ENCODE results near the gene HAND1.

HAND1 gene

GRCh38 chr5:154505567-154505966 lies 27.5 kb upstream of the HAND1 start:
- no peak for DNase-seq

- no peak for DNase-seq
Observed at GRCh38 chr5:154503698-154504039, 25.6 kb upstream of the HAND1 start.

DNA sequence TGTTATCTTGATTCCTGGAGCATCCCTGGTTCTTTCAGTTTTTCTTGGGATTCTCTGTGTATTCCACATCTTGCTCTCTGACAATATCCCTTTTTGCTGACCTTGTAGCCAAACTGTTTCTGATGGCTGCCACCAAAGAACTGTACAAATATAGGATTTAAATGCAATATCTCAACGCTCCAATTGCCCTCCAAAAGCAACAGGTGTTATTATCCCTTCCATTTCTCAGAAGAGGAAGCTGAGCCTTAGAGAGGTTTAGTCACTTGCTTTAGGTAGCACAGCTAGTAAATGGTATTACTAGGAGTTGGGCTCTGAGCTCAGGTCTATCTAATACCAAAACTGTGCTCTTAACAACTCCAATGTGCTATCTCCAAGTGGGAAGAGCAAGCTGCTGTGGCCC lies 24.2 kb upstream of the HAND1 start:
- no peak for DNase-seq

GRCh38 chr5:154501566-154501965 lies 23.5 kb upstream of the HAND1 start:
- no peak for DNase-seq

GRCh38 chr5:154498994-154499393 lies 21.0 kb upstream of the HAND1 start:
- no peak for DNase-seq

DNA sequence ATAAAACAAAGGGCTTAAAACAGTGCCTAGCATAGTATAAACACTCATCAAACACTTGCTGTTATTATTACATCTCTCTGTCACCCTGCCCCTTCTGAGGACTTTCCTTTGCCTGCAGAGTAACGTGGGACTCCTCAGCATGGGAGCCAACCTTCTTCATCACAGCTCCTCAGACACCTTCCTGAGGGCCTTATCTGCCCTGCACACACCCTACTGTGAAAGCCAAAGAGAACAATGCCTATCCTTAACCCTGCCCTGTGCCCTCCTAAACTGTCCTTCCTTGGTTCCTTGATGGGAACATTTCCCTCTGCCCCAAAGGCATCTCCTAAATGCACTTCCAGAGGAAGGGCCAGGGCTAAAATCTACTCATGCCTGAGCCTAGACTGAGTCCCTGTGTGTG lies 20.6 kb upstream of the HAND1 start:
- no peak for DNase-seq

DNA sequence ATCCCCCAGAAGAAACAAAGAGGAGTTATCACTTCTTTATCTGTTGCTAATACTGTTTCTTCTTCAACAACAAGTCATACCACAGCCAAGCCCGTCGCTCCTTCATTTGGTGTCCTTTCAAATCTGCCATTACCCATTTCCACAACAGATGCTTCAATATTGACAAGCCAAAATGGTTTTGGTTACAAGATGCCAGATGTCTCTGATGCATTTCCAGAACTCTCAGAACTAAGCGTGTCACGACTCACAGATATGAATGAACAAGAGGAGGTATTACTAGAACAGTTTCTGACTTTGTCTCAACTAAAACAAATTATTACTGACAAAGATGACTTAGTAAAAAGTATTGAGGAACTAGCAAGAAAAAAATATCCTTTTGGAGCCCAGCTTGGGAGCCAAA lies 16.0 kb upstream of the HAND1 start:
- no peak for DNase-seq

DNA sequence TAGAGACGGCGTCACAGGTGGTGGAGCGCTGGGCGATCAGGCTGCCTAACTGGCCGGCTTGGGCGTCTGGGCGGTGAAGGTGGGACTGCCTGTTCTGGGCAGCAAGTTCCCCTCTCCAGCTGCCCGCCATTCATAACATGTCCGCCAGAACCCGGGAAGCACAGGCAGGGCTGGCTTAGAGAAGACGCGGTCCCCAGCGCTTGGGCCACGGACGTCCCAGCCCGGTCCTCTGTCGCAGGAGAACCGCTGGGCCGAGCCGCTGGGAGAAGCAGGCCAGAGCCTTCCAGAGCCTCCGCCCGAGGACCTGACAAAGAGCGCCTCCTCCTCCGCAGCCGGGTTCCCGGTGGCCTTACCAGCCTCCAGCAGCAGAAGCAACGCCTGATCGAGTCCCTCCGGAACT lies 15.2 kb upstream of the HAND1 start:
- DNase-seq, result no peak

- no peak for DNase-seq
Observed at GRCh38 chr5:154491941-154492340, 13.9 kb upstream of the HAND1 start.

DNA sequence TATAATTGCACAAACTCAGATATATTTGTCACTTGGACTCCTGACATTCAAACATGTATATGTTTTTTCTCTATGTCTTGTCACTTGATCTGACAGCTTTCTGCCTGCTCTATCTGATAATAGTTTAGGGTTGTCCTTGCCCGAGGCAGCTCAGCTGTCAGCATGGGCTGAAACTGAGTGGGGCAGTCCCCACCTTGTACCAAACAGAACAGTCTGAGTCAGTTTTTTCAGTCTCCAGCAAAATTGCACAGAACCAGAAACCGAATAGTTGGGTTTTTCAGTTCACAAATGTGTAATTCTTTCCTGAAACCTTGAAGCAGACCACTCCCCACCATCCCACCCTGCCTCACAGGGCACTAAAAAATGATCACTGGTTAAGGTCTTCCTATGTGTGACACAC lies 9.5 kb upstream of the HAND1 start:
- no peak for DNase-seq

DNA sequence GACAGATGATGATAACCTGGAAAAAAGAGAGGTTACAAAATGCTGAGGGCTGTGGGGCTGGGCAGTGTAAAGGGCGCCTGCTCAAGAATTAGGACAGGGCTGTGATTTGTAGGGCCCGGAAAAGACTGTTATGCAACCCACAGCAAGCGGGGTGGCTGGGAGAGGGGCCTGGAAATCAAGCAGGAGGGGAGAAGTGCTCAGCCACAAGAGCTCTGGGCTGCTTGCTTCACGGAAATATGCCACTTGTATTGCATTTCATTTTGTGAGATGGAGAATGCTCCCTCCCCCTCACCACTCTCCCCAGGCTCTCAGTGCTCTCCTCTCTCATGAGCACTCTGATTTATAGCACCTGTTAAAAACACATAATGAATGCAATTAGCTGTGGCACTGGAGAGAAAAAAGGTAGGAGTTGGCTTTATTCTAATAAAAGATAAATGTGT lies 8.4 kb upstream of the HAND1 start:
- DNase-seq, result no peak

GRCh38 chr5:154485850-154486426 lies 7.9 kb upstream of the HAND1 start:
- no peak for DNase-seq

- DNase-seq, result no peak
Observed at GRCh38 chr5:154485096-154485491, 7.1 kb upstream of the HAND1 start.

DNA sequence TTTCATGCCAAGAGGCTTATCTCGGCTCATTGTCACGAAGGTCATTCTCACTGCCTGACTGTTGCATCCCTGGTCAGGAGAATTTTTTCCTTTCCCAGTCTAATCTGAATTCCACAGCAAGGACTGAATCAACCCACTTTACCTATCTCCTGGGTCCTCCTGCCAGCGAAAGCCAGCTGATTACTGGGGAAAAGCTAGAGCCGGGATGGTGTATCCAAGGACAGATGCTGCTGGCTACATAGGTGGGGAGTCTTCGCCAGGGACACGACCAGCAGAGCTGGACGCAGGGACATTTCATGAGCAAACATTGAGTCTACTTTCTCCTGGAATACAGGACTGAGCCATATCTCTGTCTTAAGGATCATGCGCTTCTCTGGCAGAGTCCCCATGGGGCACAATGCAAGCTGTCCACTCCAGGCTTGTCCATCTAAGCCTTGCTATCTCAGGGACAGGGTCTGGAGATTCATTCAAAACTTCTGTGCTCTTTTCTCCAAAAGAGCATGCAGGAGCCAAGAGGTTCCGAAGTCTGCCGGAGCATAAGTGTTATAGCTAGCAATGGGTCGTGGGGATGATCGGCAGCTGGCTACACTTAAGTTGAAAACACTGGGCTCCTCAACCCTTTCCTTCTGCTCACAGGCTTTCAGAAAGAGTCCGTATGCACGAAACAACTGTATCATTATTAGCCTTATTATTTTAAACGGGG lies 6.5 kb upstream of the HAND1 start:
- no peak for DNase-seq

GRCh38 chr5:154483654-154484392 lies 5.8 kb upstream of the HAND1 start:
- DNase-seq, result no peak

DNA sequence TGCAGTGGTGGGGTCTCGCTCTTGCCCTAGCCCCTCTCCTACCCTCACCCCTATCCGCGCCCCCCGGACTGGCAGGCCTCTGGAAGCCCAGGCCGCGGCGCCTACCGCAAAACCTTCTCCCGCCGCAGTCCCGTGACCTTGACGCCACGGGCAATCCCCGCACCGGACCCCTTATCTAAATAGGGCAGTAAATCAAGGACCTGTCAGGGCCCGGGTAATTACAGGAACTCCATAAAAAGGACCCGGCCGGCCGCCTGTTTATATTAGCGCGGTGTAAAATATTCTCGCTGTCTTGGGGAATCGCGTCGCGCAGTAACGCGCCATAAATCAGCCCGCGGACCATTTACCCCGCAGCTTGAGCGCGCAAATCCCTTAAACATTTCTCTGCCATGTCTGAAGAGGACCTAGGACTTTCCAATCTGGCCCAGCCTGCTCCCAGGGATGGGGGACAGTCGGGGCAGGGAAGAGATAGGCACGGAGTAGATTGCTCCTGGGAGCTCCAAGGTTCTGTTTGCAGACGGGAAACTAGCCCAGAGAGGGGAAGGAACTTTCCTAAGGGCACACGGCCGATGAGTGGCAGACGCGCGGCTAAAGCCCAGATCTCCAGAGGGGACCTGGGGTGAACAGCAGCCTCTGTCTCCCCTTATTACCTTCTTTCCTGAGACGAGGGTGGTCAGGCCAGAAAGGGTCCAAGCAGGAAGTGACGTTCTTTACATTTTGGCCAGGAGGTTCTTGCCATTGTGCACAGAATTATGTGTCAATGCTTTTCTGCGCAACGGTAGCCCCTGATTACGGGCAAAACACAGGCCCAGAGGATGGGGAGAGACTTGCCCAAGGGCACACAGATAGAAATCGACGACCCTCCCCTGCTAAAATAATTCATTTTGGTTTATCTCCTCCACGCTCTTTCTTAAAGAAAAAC lies 4.8 kb upstream of the HAND1 start:
- DNase-seq, result no peak

DNA sequence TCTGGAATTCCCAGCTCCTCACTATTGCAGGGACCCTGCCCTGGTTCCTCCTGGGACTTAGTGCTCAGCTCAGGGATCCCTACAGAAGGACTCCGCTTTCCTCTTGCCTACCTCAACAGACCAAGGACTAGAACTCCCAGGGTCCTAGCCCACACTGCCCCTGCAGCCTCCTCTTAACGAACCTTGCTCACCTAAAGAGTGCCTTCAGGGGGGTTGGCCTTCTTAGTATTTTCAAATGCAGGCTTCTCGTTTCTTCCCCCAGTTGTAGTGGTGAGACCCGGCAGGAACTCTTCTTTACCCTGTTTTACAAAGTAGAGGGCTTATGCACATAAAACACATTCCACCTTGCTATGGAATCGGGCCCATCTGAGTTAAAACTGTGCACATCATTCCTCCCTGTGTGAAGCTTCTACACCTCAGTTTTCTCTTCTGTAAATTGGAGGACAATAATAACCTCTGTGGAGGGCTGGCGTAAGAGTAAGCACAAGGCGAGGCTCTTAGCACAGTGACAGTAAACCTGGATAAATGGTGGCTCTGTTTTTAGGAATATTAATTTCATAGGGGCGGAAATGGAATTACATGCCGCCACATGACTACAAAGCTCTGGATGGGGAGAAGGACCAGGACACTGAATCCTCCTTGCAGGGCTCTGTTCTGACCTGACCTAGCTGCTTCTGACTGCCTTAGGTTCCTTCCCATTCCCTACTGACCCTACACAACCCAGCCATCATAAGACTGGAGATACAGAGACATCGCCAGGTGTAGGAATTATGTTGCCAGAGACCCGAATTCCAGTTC lies 3.8 kb upstream of the HAND1 start:
- no peak for DNase-seq

- DNase-seq, result no peak
Observed at GRCh38 chr5:154480847-154481246, 2.8 kb upstream of the HAND1 start.

GRCh38 chr5:154479944-154480750 lies 2.1 kb upstream of the HAND1 start:
- no peak for DNase-seq

DNA sequence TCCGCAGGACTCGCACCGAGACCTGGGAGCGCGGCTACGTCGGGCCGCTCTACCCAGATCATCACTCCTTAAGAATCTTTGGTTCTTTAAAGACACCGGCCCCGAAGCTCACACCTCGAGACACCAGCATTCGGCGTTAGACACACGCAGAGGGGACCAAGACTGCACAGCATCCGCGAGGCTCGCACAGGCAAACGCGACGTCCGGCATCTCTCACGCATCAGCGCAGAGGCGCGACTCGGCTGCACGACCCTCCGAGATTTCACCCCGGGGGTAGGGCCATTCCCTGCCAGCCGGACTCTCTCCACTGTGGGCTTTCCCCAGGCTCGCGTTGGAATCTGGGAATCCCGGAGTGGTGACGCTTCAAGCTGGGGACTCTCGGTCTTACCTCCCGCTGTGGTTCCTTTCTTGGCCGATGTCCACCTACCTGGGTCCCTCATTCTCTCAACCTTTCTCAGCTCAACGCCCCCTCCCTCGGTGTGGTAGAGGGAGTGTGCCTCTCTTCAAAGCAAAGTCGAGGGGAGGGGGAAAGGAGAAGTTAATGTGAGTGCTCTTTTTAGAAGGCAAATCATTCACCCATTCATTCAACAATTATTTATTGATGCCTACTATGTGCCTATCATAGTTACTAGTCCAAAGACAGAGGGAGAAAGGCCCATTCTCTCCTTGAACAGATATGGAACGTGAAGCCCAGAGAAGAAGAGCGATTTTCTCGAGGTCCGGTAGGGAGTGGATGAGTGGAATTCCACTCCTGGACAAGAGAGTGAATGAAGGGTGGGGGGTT lies 1.3 kb upstream of the HAND1 start:
- no peak for DNase-seq

GRCh38 chr5:154478752-154479159 lies 729 bp upstream of the HAND1 start:
- no peak for DNase-seq

All from NCI-H2029 (cell line).